H1 (cell line): ENCODE measurements around the gene POLN.

ENCODE experiments used
- CTCF ChIP-seq, 3 experiments: IDR thresholded peaks; 1 replicate in 2 of 3; 2 replicates in 1 of 3; pipeline versions ENCODE4 v1.5.1 to v1.6.1; 2011; ENCODE audit warnings: low read length in 3 of 3, mild to moderate bottlenecking in 3 of 3, inconsistent platforms in 2 of 3, low read depth in 1 of 3, moderate library complexity in 1 of 3; ENCODE audit not compliant: insufficient read depth in 1 of 3; ENCODE audit errors: control extremely low read depth in 1 of 3
- HDAC6 ChIP-seq: IDR thresholded peaks from one replicate; pipeline ENCODE4 v1.7.1; 2012; ENCODE audit warnings: low read depth, mild to moderate bottlenecking, inconsistent platforms, low read length, moderate library complexity
- KDM5A ChIP-seq: fragments of 200-600 bp; IDR thresholded peaks from 2 replicates; pipeline ENCODE4 v1.7.1; 2012; ENCODE audit warnings: mild to moderate bottlenecking, low read length, inconsistent platforms, mixed read lengths
- MAX ChIP-seq: IDR thresholded peaks from 2 replicates; pipeline ENCODE4 v1.6.1; 2012; ENCODE audit warnings: inconsistent platforms
- POLR2A ChIP-seq, 2 experiments: IDR thresholded peaks; 1 replicate in 1 of 2; 2 replicates in 1 of 2; pipeline ENCODE4 v1.6.1; 2011; ENCODE audit warnings: low read depth in 2 of 2, low read length in 2 of 2, mild to moderate bottlenecking in 2 of 2; ENCODE audit errors: control extremely low read depth in 1 of 2
- POLR2AphosphoS5 ChIP-seq: IDR thresholded peaks from 2 replicates; pipeline ENCODE4 v1.6.1; 2011; ENCODE audit warnings: low read depth, low read length
- TAF1 ChIP-seq: IDR thresholded peaks from 2 replicates; pipeline ENCODE4 v1.6.1; 2011; ENCODE audit warnings: mild to moderate bottlenecking, low read depth, low read length
- ZNF274 ChIP-seq: IDR thresholded peaks from 2 replicates; pipeline ENCODE4 v1.7.0; 2012; ENCODE audit warnings: low read length, borderline replicate concordance; ENCODE audit errors: extremely low read depth

- TF ChIP-seq HDAC6: no peak
- TF ChIP-seq TAF1: peak; percentile 42; the same call in 1 of the 2 replicates
- no peak for TF ChIP-seq ZNF274
- no peak for TF ChIP-seq CTCF (IDR thresholded peaks at IDR 0.05; ENCODE audit: control extremely low read depth in 1 of 3, insufficient read depth in 1 of 3, low read depth in 1 of 3, low read length in 3 of 3)
- TF ChIP-seq MAX: peak; percentile 45; the same call in 1 of the 2 replicates
- TF ChIP-seq KDM5A: no peak
- no peak for TF ChIP-seq POLR2AphosphoS5
- TF ChIP-seq POLR2A (IDR thresholded peaks at IDR 0.05; ENCODE audit: control extremely low read depth in 1 of 2, low read depth in 2 of 2, low read length in 2 of 2): no peak
Observed at GRCh38 chr4:2059046-2059725, 182.7 kb downstream of the POLN start, which contains the start of gene NAT8L.
